Astrocyte of the spinal cord (primary cell): Measurements from ENCODE around the gene NTN1.

Experiments
- DNase-seq: peaks from one replicate; pipeline ENCODE4 v3.0.0; 2011; ENCODE audit warnings: low read depth, low spot score
- H3K4me3 ChIP-seq: 2 replicates; pipeline ENCODE4 v1.5.1; 2011; ENCODE audit warnings: low read depth, mild to moderate bottlenecking, low read length, moderate library complexity
- in situ Hi-C: cut with HindIII; loops from 2 replicates; pipeline ENCODE4 v1.10.0; 2017; ENCODE audit warnings: low sequenced_read_pairs
- TF ChIP-seq, protein P1 (sequence below): IDR thresholded peaks from 2 replicates; pipeline ENCODE4 v1.5.1; 2012; ENCODE audit warnings: low read depth, mild to moderate bottlenecking, low read length, inconsistent platforms

The NTN1 gene

DNA sequence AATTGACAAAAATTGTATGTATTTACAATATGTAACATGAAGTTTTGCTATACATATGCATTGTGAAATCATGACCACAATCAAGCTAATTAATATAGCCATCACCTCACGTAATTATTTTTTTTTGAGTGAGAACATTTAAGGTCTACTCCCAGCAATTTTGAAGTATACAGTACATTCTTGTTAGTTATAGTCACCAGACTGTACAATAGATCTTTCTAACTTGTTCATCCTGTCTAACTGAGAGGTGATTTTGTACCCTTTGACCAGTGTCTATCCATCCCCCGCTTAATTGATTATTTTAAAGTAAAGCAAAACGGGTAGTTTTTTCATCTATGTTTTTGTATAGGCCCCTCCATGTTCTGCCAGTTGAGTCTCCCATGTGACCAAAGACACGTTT, 30.3 kb downstream of the NTN1 start:
- H3K4me3 ChIP-seq = no peak overlapping the region
- no peak for DNase-seq
- in situ Hi-C loops = no loop called here
- TF ChIP-seq, protein P1, sequence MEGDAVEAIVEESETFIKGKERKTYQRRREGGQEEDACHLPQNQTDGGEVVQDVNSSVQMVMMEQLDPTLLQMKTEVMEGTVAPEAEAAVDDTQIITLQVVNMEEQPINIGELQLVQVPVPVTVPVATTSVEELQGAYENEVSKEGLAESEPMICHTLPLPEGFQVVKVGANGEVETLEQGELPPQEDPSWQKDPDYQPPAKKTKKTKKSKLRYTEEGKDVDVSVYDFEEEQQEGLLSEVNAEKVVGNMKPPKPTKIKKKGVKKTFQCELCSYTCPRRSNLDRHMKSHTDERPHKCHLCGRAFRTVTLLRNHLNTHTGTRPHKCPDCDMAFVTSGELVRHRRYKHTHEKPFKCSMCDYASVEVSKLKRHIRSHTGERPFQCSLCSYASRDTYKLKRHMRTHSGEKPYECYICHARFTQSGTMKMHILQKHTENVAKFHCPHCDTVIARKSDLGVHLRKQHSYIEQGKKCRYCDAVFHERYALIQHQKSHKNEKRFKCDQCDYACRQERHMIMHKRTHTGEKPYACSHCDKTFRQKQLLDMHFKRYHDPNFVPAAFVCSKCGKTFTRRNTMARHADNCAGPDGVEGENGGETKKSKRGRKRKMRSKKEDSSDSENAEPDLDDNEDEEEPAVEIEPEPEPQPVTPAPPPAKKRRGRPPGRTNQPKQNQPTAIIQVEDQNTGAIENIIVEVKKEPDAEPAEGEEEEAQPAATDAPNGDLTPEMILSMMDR = no peak

DNA sequence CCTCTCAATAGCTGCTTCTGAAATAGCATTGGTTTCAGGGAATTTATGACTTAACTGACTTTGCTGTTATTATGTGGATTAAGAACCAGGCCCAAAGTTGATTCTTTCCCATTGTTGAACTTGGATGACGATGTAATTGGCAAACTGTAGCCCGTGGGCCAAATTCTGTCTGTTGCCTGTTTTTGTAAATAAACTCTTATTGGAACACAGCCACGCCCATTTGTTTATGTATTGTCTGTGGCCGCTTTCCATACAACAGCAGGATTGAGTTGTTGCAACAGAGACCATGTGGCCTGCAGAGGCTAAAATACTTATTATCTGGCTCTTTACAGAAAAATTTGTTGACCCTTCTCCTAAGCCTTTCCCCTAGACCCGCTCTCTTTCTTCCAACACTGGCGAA, 31.6 kb downstream of the NTN1 start:
- no peak overlapping the region for H3K4me3 ChIP-seq
- in situ Hi-C loops = no loop called here
- DNase-seq = no peak
- TF ChIP-seq, protein P1 = no peak

DNA sequence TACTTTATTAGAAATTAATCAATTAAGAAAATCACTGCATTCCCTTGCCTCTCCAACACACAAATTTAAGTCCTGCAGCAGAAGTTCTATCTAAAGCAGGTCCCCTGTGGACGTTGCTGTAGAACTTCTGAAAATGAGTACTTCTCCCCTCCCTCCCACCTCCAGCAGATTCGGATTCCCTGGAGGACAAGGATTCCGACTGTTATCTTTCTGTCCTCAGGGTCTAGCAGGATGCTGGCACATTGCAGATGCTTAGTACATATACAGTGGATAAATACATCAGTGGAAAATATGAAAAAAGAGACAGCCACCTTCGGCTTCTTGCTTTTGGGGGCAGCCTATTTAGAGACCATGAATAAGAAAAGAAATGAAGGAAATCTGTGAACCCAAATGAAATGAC, 32.1 kb downstream of the NTN1 start:
- TF ChIP-seq, protein P1 = no peak
- H3K4me3 ChIP-seq = no peak overlapping the region
- in situ Hi-C loops = no loop called here
- no peak for DNase-seq

DNA sequence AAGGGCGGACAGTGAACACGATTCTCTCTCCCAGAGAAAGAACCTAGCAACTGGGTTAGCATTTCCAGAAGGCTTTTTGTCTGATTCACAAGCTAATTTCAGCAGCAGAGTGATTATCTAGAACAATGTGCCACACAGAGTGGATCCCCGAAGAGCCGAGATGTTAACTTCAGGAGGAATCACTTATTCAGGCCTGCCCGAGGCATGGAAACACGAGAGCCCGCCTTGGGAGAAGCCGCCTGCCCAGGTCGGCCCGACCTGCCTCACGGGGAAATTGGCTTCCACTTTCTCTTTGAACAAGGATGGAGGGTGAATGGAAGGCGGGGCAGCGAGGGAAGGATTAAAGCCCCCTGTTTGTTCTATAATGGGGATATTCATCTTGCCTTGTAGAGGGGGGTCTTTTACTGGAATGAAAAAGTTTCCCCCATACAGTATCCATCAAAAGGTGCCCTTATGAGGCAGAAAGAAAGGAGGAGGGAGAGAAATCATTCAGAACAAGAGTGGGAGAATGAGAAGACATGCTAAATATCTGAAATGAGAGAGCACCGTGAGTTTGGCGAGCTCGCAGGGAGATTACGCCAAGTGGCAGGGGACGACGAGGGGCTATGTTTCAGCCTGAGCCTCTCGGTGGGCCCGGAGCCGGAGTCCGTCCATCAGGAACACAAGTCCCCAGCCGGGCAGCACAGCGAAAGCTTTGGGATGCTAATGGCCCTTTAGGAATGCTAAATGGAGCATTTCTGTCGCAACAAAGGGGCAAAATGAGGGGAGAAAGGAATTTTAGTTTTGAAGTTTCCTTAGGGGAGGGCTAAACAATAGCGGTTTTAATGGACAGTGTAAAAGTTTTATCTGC, 33.0 kb downstream of the NTN1 start:
- no peak for DNase-seq
- in situ Hi-C loops = no loop called here
- TF ChIP-seq, protein P1 = no peak
- H3K4me3 ChIP-seq = no peak overlapping the region

DNA sequence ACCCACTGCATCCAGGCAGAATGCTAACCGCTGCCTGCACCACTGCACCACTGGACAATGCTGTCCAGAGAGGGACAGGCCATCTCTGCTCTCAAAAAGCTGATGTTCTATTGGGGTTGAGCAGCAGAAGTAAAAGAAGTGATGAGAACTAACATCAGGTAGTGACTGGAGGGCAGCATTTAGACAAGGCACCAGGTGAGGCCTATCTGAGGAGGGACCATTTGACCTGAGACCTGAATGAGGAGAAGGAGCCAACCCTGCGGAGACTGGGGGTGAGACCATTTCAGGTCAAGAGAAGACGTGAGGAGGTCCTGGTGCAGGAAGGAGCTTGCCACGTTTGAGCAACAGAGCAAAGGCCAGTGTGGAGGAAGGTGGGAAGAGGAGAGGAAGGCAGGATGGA, 34.0 kb downstream of the NTN1 start:
- no peak overlapping the region for H3K4me3 ChIP-seq
- TF ChIP-seq, protein P1 = no peak
- in situ Hi-C loops = no loop called here
- DNase-seq = no peak

DNA sequence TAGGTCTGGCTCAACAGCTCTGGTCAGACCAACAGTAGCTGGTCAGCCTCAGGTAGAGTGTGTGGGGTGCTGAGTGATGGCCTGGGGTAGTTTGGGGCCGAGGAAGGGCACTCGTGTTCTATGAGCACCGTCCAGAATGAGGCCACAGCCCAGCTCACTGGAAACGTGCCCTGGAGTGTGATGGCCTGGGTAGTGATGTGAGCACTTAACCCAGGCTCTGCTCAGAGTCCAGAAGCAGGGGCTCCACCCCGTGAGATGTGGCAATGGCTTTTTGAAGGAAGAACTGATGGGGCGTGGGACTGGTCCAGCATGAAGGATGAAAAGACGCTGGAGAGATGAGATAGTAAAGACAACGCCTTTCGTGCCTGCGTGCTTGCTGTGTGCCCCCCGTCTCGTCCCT, 35.3 kb downstream of the NTN1 start:
- TF ChIP-seq, protein P1 = no peak
- in situ Hi-C loops = no loop called here
- DNase-seq = no peak
- H3K4me3 ChIP-seq = no peak overlapping the region
